CD4-positive, alpha-beta T cell (primary cell): ENCODE data around the gene CDC6. TPM values are rescaled to one million over a fixed set of nuclear protein-coding genes. Genes with fewer than 3 reads are reported as not detected.
"Not testable (repeated sequence)": the region's sequence is repeated elsewhere in the genome, so short reads cannot be mapped to it uniquely, and the experiment has no call there.

Experiments used
- ATAC-seq: fragments of 200-7000 bp; cut with Tn5 transposase; one replicate; pipeline ENCODE4 v1.10.0; 2022; ENCODE audit warnings: mild to moderate bottlenecking; ENCODE audit not compliant: poor library complexity
- CTCF ChIA-PET: fragments of 350-600 bp; sonication (Branson Sonifier 250); formaldehyde crosslinking; loops from one replicate; lab custom pipeline; 2021; ENCODE audit warnings: antibody characterized with exemption, inconsistent platforms; lab: Charles Lee
- POLR2A ChIA-PET: fragments of 350-600 bp; sonication (Branson Sonifier 250); formaldehyde crosslinking; loops from one replicate; lab custom pipeline; 2021; ENCODE audit warnings: antibody characterized with exemption, inconsistent platforms; lab: Charles Lee
- DNase-seq, 14 experiments: peaks; one replicate each; pipeline ENCODE4 v3.0.0-alpha.2; 2013 to 2020; ENCODE audit warnings: mixed read lengths in 2 of 14
- H3K27ac ChIP-seq, 2 donors: one replicate each; pipeline versions ENCODE4 v1.5.1 to v1.7.0; 2013; ENCODE audit warnings: low read length in 2 of 2, low read depth in 1 of 2, mild to moderate bottlenecking in 1 of 2
- H3K27me3 ChIP-seq, 2 experiments: 1 replicate in 1 of 2; 2 replicates in 1 of 2; pipeline versions ENCODE4 v1.6.1 to v1.7.0; 2013; ENCODE audit warnings: low read length in 2 of 2, control low read depth in 1 of 2, mild to moderate bottlenecking in 1 of 2, moderate library complexity in 1 of 2; ENCODE audit not compliant: insufficient read depth in 2 of 2, control insufficient read depth in 1 of 2
- H3K36me3 ChIP-seq: one replicate; pipeline ENCODE4 v1.6.1; 2013; ENCODE audit warnings: low read length, control low read depth; ENCODE audit not compliant: insufficient read depth
- H3K4me1 ChIP-seq: one replicate; pipeline ENCODE4 v1.6.1; 2013; ENCODE audit warnings: low read length, control low read depth; ENCODE audit not compliant: insufficient read depth
- H3K4me3 ChIP-seq: one replicate; pipeline ENCODE4 v1.5.1; 2013; ENCODE audit warnings: mild to moderate bottlenecking, low read length, moderate library complexity
- H3K9me3 ChIP-seq, 2 experiments: 1 replicate in 1 of 2; 2 replicates in 1 of 2; pipeline versions ENCODE4 v1.6.1 to v1.7.0; 2013; ENCODE audit warnings: low read length in 2 of 2, mild to moderate bottlenecking in 2 of 2, control low read depth in 1 of 2, moderate library complexity in 1 of 2; ENCODE audit not compliant: control insufficient read depth in 1 of 2, insufficient read depth in 1 of 2
- H3K27ac Mint-ChIP-seq: one replicate; pipeline ENCODE4 v1.8.0; 2020; ENCODE audit warnings: mixed read lengths
- H3K27me3 Mint-ChIP-seq: one replicate; pipeline ENCODE4 v1.8.0; 2021; ENCODE audit warnings: mixed read lengths
- H3K36me3 Mint-ChIP-seq: one replicate; pipeline ENCODE4 v1.8.0; 2021; ENCODE audit warnings: low read depth, mixed read lengths
- H3K4me1 Mint-ChIP-seq: one replicate; pipeline ENCODE4 v1.8.0; 2021; ENCODE audit warnings: low read depth, mixed read lengths
- H3K4me3 Mint-ChIP-seq: one replicate; pipeline ENCODE4 v1.8.0; 2020; ENCODE audit warnings: mild to moderate bottlenecking, mixed read lengths
- H3K9me3 Mint-ChIP-seq: one replicate; pipeline ENCODE4 v1.8.0; 2020; ENCODE audit warnings: mixed read lengths
- CTCF ChIP-seq: fragments of 200-600 bp; IDR thresholded peaks from one replicate; pipeline ENCODE4 v1.8.0; 2022; ENCODE audit warnings: antibody characterized with exemption, mild to moderate bottlenecking
- intact Hi-C, 2 experiments: fragments of 100-400 bp; cut with DNase I in 1 of 2; cut with micrococcal nuclease in 1 of 2; formaldehyde crosslinking; loops; one replicate each; pipeline versions ENCODE4 v1.15.1 to v1.9.0; 2023 to 2025; cut with DNase I, micrococcal nuclease
- total RNA-seq, 174 experiments: library from RNA in 2 of 174; stranded (reverse) in 2 of 174; gene quantifications; one replicate each; pipeline ENCODE4 v1.2.3 and lab custom pipeline; 2021 to 2026

CDC6 gene
- total RNA-seq, 2 experiments from 2014 or later = 1.0 to 1.8 TPM

- TF ChIP-seq CTCF = no peak
- POLR2A ChIA-PET = interaction anchor here (1.7 kb wide), 1 partner anchor 235 kb away, joined by 4 read pairs; no protein-coding TSS in a partner anchor
- peaks cover 10% of the 10 kb centered on the region for H3K4me1 Mint-ChIP-seq
These were observed 11.0 kb downstream of the CDC6 start for GRCh38 chr17:40298726-40299125.

GRCh38 chr17:40299159-40299757 is 11.6 kb downstream of the CDC6 start:
- ATAC-seq, H3K27ac Mint-ChIP-seq, H3K27ac ChIP-seq, H3K36me3 ChIP-seq, DNase-seq, H3K27me3 ChIP-seq, intact Hi-C loops, H3K9me3 ChIP-seq, H3K4me3 ChIP-seq, H3K36me3 Mint-ChIP-seq, H3K27me3 Mint-ChIP-seq, H3K9me3 Mint-ChIP-seq, H3K4me3 Mint-ChIP-seq: not testable (repeated sequence)
- H3K4me1 ChIP-seq = peaks cover 11% of the 10 kb centered on the region
- ChIA-PET CTCF (interaction anchor here (1.2 to 2.5 kb wide), 5 partner anchors 15 to 80 kb away, joined by 3 to 8 read pairs (median 4); partner anchors contain the start of gene WIPF2), POLR2A (interaction anchor here (1.7 kb wide), 1 partner anchor 234 kb away, joined by 4 read pairs; no protein-coding TSS in a partner anchor)
- H3K4me1 Mint-ChIP-seq = peaks cover 15% of the 10 kb centered on the region

More at GRCh38 chr17:40298726-40299125, 11.0 kb downstream of the CDC6 start:
- no peak overlapping the region for H3K4me3 ChIP-seq
- CTCF ChIA-PET = interaction anchor here (1.4 to 2.5 kb wide), 2 partner anchors 19 to 56 kb away, joined by 3 to 8 read pairs; no protein-coding TSS in a partner anchor
- no peaks in the 10 kb centered on the region for H3K9me3 Mint-ChIP-seq
- H3K4me3 Mint-ChIP-seq = no peak overlapping the region
- no peak overlapping the region for H3K27ac ChIP-seq
- no peaks in the 10 kb centered on the region for H3K36me3 Mint-ChIP-seq
- no peak overlapping the region for H3K27ac Mint-ChIP-seq
- no peaks in the 10 kb centered on the region for H3K36me3 ChIP-seq
- no peaks in the 10 kb centered on the region for H3K27me3 ChIP-seq
- intact Hi-C loops = no loop called here
- H3K27me3 Mint-ChIP-seq = no peaks in the 10 kb centered on the region
- ATAC-seq = no peak
- no peak for DNase-seq
- H3K9me3 ChIP-seq = no peaks in the 10 kb centered on the region
- H3K4me1 ChIP-seq = peaks cover 6% of the 10 kb centered on the region

GRCh38 chr17:40301315-40301714 is 13.6 kb downstream of the CDC6 start:
- Mint-ChIP-seq H3K9me3 (no peaks in the 10 kb centered on the region), H3K4me1 (peaks cover 16% of the 10 kb centered on the region), H3K27ac (no peak overlapping the region), H3K27me3 (no peaks in the 10 kb centered on the region), H3K4me3 (no peak overlapping the region), H3K36me3 (no peaks in the 10 kb centered on the region)
- H3K4me3 ChIP-seq = no peak overlapping the region
- no peaks in the 10 kb centered on the region for H3K36me3 ChIP-seq
- no peaks in the 10 kb centered on the region for H3K9me3 ChIP-seq
- H3K27me3 ChIP-seq = no peaks in the 10 kb centered on the region
- H3K27ac ChIP-seq = no peak overlapping the region
- ATAC-seq (no peak), DNase-seq (no peak)
- TF ChIP-seq CTCF = no peak
- intact Hi-C loops = loop anchor here in 1 of 2 experiments (5.0 kb wide), 1 partner anchor 231 kb away; no protein-coding TSS in a partner anchor
- H3K4me1 ChIP-seq = peaks cover 15% of the 10 kb centered on the region
- CTCF ChIA-PET = interaction anchor here (2.5 to 3.8 kb wide), 2 partner anchors 16 to 53 kb away, joined by 13 to 62 read pairs; no protein-coding TSS in a partner anchor
- POLR2A ChIA-PET = no interaction called here
